HG03039 (cell line): ENCODE data around the gene PIP4P1.
"Not testable (repeated sequence)": the region's sequence is repeated elsewhere in the genome, so short reads cannot be mapped to it uniquely, and the experiment has no call there.

Experiments used
- ATAC-seq: cut with Tn5 transposase; IDR thresholded peaks from one replicate; pipeline ENCODE4 v1.9.1; 2021; ENCODE audit warnings: mild to moderate bottlenecking, moderate library complexity; ENCODE audit not compliant: unreplicated experiment

PIP4P1 gene

GRCh38 chr14:20461225-20462141 lies at the start of gene PIP4P1:
PIP4P1 (minus strand) TSS chr14:20461434; CDS start chr14:20461325, 109 bp downstream.
- peak; percentile 90 for ATAC-seq

- no peak for ATAC-seq
Observed at GRCh38 chr14:20508367-20508766, 47.1 kb upstream of the PIP4P1 start.

- ATAC-seq, result not testable (repeated sequence)
Observed at GRCh38 chr14:20507537-20507936, 46.3 kb upstream of the PIP4P1 start.

- ATAC-seq, result not testable (repeated sequence)
Observed at GRCh38 chr14:20506752-20507151, 45.5 kb upstream of the PIP4P1 start.

GRCh38 chr14:20506276-20506675 lies 45.0 kb upstream of the PIP4P1 start:
- not testable (repeated sequence) for ATAC-seq

- no peak for ATAC-seq
Observed at GRCh38 chr14:20503898-20504297, 42.7 kb upstream of the PIP4P1 start.

GRCh38 chr14:20501346-20501745 lies 40.1 kb upstream of the PIP4P1 start:
- no peak for ATAC-seq

- no peak for ATAC-seq
Observed at GRCh38 chr14:20499881-20500280, 38.6 kb upstream of the PIP4P1 start.

GRCh38 chr14:20499108-20499507 lies 37.9 kb upstream of the PIP4P1 start:
- ATAC-seq, result no peak

GRCh38 chr14:20498622-20499021 lies 37.4 kb upstream of the PIP4P1 start:
- no peak for ATAC-seq

- ATAC-seq, result no peak
Observed at GRCh38 chr14:20494935-20495766, 33.9 kb upstream of the PIP4P1 start.

GRCh38 chr14:20493634-20494033 lies 32.4 kb upstream of the PIP4P1 start:
- ATAC-seq, result no peak

- ATAC-seq, result no peak
Observed at GRCh38 chr14:20492486-20492885, 31.3 kb upstream of the PIP4P1 start.

- ATAC-seq, result no peak
Observed at GRCh38 chr14:20490563-20490962, 29.3 kb upstream of the PIP4P1 start.

GRCh38 chr14:20489093-20489994 lies 28.1 kb upstream of the PIP4P1 start:
- no peak for ATAC-seq

- no peak for ATAC-seq
Observed at GRCh38 chr14:20487396-20487725, 26.1 kb upstream of the PIP4P1 start.

- no peak for ATAC-seq
Observed at GRCh38 chr14:20486684-20487395, 25.6 kb upstream of the PIP4P1 start.

GRCh38 chr14:20485900-20486299 lies 24.7 kb upstream of the PIP4P1 start:
- ATAC-seq, result no peak

- no peak for ATAC-seq
Observed at GRCh38 chr14:20482382-20482781, 21.1 kb upstream of the PIP4P1 start.

GRCh38 chr14:20478894-20479293 lies 17.7 kb upstream of the PIP4P1 start:
- no peak for ATAC-seq
